CD4-positive, alpha-beta T cell (primary cell): Measurements from ENCODE around the gene KCTD15. TPM values are rescaled to one million over a fixed set of nuclear protein-coding genes. Genes with fewer than 3 reads are reported as not detected.

Experiments
- ATAC-seq: fragments of 200-7000 bp; cut with Tn5 transposase; one replicate; pipeline ENCODE4 v1.10.0; 2022; ENCODE audit warnings: mild to moderate bottlenecking; ENCODE audit not compliant: poor library complexity
- CTCF ChIA-PET: fragments of 350-600 bp; sonication (Branson Sonifier 250); formaldehyde crosslinking; loops from one replicate; lab custom pipeline; 2021; ENCODE audit warnings: antibody characterized with exemption, inconsistent platforms; lab: Charles Lee
- POLR2A ChIA-PET: fragments of 350-600 bp; sonication (Branson Sonifier 250); formaldehyde crosslinking; loops from one replicate; lab custom pipeline; 2021; ENCODE audit warnings: antibody characterized with exemption, inconsistent platforms; lab: Charles Lee
- DNase-seq, 14 experiments: peaks; one replicate each; pipeline ENCODE4 v3.0.0-alpha.2; 2013 to 2020; ENCODE audit warnings: mixed read lengths in 2 of 14
- H3K27ac ChIP-seq, 2 donors: one replicate each; pipeline versions ENCODE4 v1.5.1 to v1.7.0; 2013; ENCODE audit warnings: low read length in 2 of 2, low read depth in 1 of 2, mild to moderate bottlenecking in 1 of 2
- H3K27me3 ChIP-seq, 2 experiments: 1 replicate in 1 of 2; 2 replicates in 1 of 2; pipeline versions ENCODE4 v1.6.1 to v1.7.0; 2013; ENCODE audit warnings: low read length in 2 of 2, control low read depth in 1 of 2, mild to moderate bottlenecking in 1 of 2, moderate library complexity in 1 of 2; ENCODE audit not compliant: insufficient read depth in 2 of 2, control insufficient read depth in 1 of 2
- H3K36me3 ChIP-seq: one replicate; pipeline ENCODE4 v1.6.1; 2013; ENCODE audit warnings: low read length, control low read depth; ENCODE audit not compliant: insufficient read depth
- H3K4me1 ChIP-seq: one replicate; pipeline ENCODE4 v1.6.1; 2013; ENCODE audit warnings: low read length, control low read depth; ENCODE audit not compliant: insufficient read depth
- H3K4me3 ChIP-seq: one replicate; pipeline ENCODE4 v1.5.1; 2013; ENCODE audit warnings: mild to moderate bottlenecking, low read length, moderate library complexity
- H3K9me3 ChIP-seq, 2 experiments: 1 replicate in 1 of 2; 2 replicates in 1 of 2; pipeline versions ENCODE4 v1.6.1 to v1.7.0; 2013; ENCODE audit warnings: low read length in 2 of 2, mild to moderate bottlenecking in 2 of 2, control low read depth in 1 of 2, moderate library complexity in 1 of 2; ENCODE audit not compliant: control insufficient read depth in 1 of 2, insufficient read depth in 1 of 2
- H3K27ac Mint-ChIP-seq: one replicate; pipeline ENCODE4 v1.8.0; 2020; ENCODE audit warnings: mixed read lengths
- H3K27me3 Mint-ChIP-seq: one replicate; pipeline ENCODE4 v1.8.0; 2021; ENCODE audit warnings: mixed read lengths
- H3K36me3 Mint-ChIP-seq: one replicate; pipeline ENCODE4 v1.8.0; 2021; ENCODE audit warnings: low read depth, mixed read lengths
- H3K4me1 Mint-ChIP-seq: one replicate; pipeline ENCODE4 v1.8.0; 2021; ENCODE audit warnings: low read depth, mixed read lengths
- H3K4me3 Mint-ChIP-seq: one replicate; pipeline ENCODE4 v1.8.0; 2020; ENCODE audit warnings: mild to moderate bottlenecking, mixed read lengths
- H3K9me3 Mint-ChIP-seq: one replicate; pipeline ENCODE4 v1.8.0; 2020; ENCODE audit warnings: mixed read lengths
- intact Hi-C, 2 experiments: fragments of 100-400 bp; cut with DNase I in 1 of 2; cut with micrococcal nuclease in 1 of 2; formaldehyde crosslinking; loops; one replicate each; pipeline versions ENCODE4 v1.15.1 to v1.9.0; 2023 to 2025; cut with DNase I, micrococcal nuclease
- total RNA-seq, 174 experiments: library from RNA in 2 of 174; stranded (reverse) in 2 of 174; gene quantifications; one replicate each; pipeline ENCODE4 v1.2.3 and lab custom pipeline; 2021 to 2026
- TF ChIP-seq, protein P1 (sequence below): fragments of 200-600 bp; IDR thresholded peaks from one replicate; pipeline ENCODE4 v1.8.0; 2022; ENCODE audit warnings: antibody characterized with exemption, mild to moderate bottlenecking

The KCTD15 gene
- total RNA-seq, 2 experiments from 2014 or later: 3.6 to 3.9 TPM

DNA sequence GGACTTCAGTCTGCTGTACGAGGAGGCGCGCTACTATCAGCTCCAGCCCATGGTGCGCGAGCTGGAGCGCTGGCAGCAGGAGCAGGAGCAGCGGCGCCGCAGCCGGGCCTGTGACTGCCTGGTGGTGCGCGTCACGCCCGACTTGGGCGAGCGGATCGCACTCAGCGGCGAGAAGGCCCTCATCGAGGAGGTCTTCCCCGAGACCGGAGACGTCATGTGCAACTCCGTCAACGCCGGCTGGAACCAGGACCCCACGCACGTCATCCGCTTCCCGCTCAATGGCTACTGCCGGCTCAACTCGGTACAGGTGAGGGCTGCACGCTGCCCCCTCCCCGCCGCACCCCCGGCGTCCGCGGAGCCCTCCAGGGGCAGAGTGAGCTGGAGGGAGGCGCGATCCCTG lies 14.6 kb downstream of the KCTD15 start:
- DNase-seq (peak in 1 of 14 experiments; percentile 10), ATAC-seq (no peak)
- POLR2A ChIA-PET: interaction anchor here (1.0 kb wide), 1 partner anchor 13 kb away, joined by 4 read pairs; no protein-coding TSS in a partner anchor
- Mint-ChIP-seq H3K27ac (no peak overlapping the region), H3K4me3 (no peak overlapping the region), H3K4me1 (peaks cover 3% of the 10 kb centered on the region), H3K36me3 (no peaks in the 10 kb centered on the region), H3K9me3 (no peaks in the 10 kb centered on the region), H3K27me3 (peaks cover 9% of the 10 kb centered on the region)
- H3K27ac ChIP-seq: no peak overlapping the region
- TF ChIP-seq, protein P1, sequence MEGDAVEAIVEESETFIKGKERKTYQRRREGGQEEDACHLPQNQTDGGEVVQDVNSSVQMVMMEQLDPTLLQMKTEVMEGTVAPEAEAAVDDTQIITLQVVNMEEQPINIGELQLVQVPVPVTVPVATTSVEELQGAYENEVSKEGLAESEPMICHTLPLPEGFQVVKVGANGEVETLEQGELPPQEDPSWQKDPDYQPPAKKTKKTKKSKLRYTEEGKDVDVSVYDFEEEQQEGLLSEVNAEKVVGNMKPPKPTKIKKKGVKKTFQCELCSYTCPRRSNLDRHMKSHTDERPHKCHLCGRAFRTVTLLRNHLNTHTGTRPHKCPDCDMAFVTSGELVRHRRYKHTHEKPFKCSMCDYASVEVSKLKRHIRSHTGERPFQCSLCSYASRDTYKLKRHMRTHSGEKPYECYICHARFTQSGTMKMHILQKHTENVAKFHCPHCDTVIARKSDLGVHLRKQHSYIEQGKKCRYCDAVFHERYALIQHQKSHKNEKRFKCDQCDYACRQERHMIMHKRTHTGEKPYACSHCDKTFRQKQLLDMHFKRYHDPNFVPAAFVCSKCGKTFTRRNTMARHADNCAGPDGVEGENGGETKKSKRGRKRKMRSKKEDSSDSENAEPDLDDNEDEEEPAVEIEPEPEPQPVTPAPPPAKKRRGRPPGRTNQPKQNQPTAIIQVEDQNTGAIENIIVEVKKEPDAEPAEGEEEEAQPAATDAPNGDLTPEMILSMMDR: no peak
- H3K4me3 ChIP-seq: no peak overlapping the region
- H3K36me3 ChIP-seq: no peaks in the 10 kb centered on the region
- H3K4me1 ChIP-seq: peaks cover 15% of the 10 kb centered on the region
- no peaks in the 10 kb centered on the region for H3K9me3 ChIP-seq
- no peaks in the 10 kb centered on the region for H3K27me3 ChIP-seq
- CTCF ChIA-PET: interaction anchor here (1.9 kb wide), 1 partner anchor 34 kb away, joined by 5 read pairs; no protein-coding TSS in a partner anchor
- intact Hi-C loops: no loop called here

DNA sequence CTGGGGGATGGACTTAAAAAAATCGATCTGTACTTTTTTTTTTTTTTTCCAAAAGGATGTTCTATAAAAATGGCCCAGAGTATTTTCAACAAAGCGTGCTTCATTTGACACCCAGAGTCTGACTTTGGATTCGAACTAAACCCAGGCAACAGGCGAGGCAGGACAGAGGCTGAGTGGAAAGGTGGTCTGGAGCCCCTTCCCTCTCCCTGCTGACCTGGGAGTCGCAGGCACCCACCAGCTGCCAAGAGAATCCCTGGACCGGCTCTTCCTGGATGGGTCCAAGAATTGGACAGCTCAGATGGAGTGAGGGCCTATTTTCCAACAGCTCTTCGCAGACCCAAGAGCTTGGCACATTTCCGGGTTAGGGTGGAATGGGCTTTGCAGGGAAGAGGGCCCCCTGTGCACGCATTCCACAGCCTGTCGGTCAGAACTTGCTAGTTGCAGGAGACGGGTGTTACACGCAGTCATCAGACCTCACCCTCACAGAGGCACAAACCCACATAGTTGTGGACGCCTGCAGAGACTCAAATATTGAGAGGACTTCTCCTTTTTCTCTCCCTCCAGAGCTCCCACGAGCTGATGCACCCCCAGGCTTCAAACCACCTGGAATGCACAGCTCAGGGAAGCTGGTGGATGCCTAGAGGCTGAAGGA lies 15.2 kb downstream of the KCTD15 start:
- Mint-ChIP-seq H3K27ac (no peak overlapping the region), H3K4me1 (no peaks in the 10 kb centered on the region), H3K9me3 (no peaks in the 10 kb centered on the region), H3K36me3 (no peaks in the 10 kb centered on the region), H3K27me3 (peaks cover 9% of the 10 kb centered on the region), H3K4me3 (no peak overlapping the region)
- H3K4me3 ChIP-seq: no peak overlapping the region
- ATAC-seq (no peak), DNase-seq (peak in 2 of 14 experiments; percentile 5 to 19)
- no peaks in the 10 kb centered on the region for H3K36me3 ChIP-seq
- TF ChIP-seq, protein P1: no peak
- H3K27me3 ChIP-seq: no peaks in the 10 kb centered on the region
- POLR2A ChIA-PET: no interaction called here
- CTCF ChIA-PET: interaction anchor here (1.9 kb wide), 1 partner anchor 34 kb away, joined by 5 read pairs; no protein-coding TSS in a partner anchor
- H3K4me1 ChIP-seq: peaks cover 9% of the 10 kb centered on the region
- intact Hi-C loops: no loop called here
- no peaks in the 10 kb centered on the region for H3K9me3 ChIP-seq
- H3K27ac ChIP-seq: no peak overlapping the region

DNA sequence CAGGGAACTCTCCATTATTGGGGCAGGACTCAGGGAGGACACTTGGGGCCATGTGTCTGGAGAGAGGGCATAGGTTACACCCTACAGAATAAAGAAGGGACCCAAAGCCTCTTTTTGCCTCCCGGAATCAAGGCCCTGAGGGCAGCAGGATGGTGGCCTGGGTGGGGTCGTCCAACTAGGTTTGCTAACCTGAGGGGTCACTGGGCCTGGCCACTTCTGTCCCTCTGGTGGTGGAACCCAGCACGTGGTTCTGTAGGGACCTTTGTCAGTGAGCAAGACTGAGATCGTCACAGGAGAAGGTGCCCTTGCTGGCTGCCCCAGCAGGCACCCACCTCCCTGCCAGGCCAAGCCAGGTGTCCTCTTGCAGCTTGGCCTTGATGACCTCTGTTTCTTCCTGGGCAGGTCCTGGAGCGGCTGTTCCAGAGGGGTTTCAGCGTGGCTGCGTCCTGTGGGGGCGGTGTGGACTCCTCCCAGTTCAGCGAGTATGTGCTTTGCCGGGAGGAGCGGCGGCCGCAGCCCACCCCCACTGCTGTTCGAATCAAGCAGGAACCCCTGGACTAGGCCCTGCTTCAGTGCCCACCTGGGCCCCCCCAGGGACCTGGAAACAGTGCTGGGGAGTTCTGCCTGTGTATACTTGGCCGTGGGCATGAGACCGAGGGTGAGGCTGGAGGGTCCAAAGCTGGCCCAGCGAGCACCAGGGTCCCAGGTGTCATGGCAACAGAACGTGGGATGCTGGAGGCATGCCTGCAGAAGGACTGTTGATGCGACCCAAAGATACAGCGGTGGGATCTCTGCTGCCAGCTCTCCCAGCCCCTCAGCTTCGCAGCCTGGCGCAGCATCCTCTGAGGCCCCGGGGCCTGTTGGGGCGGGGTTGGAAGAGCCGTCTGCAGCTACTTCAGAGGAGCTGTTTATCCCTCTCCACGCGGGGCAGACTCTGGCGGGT lies 16.0 kb downstream of the KCTD15 start:
- TF ChIP-seq, protein P1: no peak
- peak in 2 of 14 experiments; percentile 5 to 16 for DNase-seq
- Histone ChIP-seq H3K4me1 (peaks cover 12% of the 10 kb centered on the region), H3K9me3 (no peaks in the 10 kb centered on the region), H3K36me3 (no peaks in the 10 kb centered on the region), H3K27ac (no peak overlapping the region), H3K27me3 (no peaks in the 10 kb centered on the region), H3K4me3 (no peak overlapping the region)
- POLR2A ChIA-PET: no interaction called here
- Mint-ChIP-seq H3K9me3 (no peaks in the 10 kb centered on the region), H3K4me1 (no peaks in the 10 kb centered on the region), H3K27me3 (peaks cover 9% of the 10 kb centered on the region), H3K4me3 (no peak overlapping the region), H3K36me3 (no peaks in the 10 kb centered on the region), H3K27ac (no peak overlapping the region)
- intact Hi-C loops: no loop called here
- CTCF ChIA-PET: no interaction called here
- ATAC-seq: no peak
